Measurements from ENCODE around the gene ALDH16A1.
A peak's percentile ranks its signal among the peaks of the same experiment; 100 is the strongest.

Gene ALDH16A1

GRCh38 chr19:49425178-49425577 is 27.8 kb upstream of the ALDH16A1 start, which contains the start of gene GFY:
TSS of gene GFY (plus strand) at chr19:49425388. CDS start at chr19:49426431, 1,043 bp downstream.
- Histone ChIP-seq H3K27me3 (ENCODE audit: control insufficient read depth, insufficient read depth, low read length) (peaks cover 98% of the 10 kb centered on the region), H3K36me3 (ENCODE audit: control insufficient read depth, insufficient read depth, low read length) (no peaks in the 10 kb centered on the region), H3K27ac (ENCODE audit: low read depth, low read length) (no peak within 1 kb of the TSS), H3K9ac (ENCODE audit: low read length) (no peak within 1 kb of the TSS), H3K4me1 (ENCODE audit: control insufficient read depth, insufficient read depth, low read length) (peaks cover 42% of the 10 kb centered on the region), H3K4me3 (ENCODE audit: low read depth, low read length) (peak within 1 kb of the TSS; percentile 38), H3K9me3 (ENCODE audit: control insufficient read depth, insufficient read depth, low read depth, low read length) (no peaks in the 10 kb centered on the region)

- Histone ChIP-seq H3K27me3 (ENCODE audit: control insufficient read depth, insufficient read depth, low read length) (peaks cover 99% of the 10 kb centered on the region), H3K27ac (ENCODE audit: low read depth, low read length) (no peak overlapping the region), H3K9ac (ENCODE audit: low read length) (no peak overlapping the region), H3K4me3 (ENCODE audit: low read depth, low read length) (peak overlapping the region; percentile 38), H3K9me3 (ENCODE audit: control insufficient read depth, insufficient read depth, low read depth, low read length) (no peaks in the 10 kb centered on the region), H3K36me3 (ENCODE audit: control insufficient read depth, insufficient read depth, low read length) (no peaks in the 10 kb centered on the region), H3K4me1 (ENCODE audit: control insufficient read depth, insufficient read depth, low read length) (peaks cover 35% of the 10 kb centered on the region)
Measured at GRCh38 chr19:49425922-49426592, 27.0 kb upstream of the ALDH16A1 start.

GRCh38 chr19:49427339-49427738 is 25.7 kb upstream of the ALDH16A1 start:
- H3K9me3 ChIP-seq (ENCODE audit: control insufficient read depth, insufficient read depth, low read depth, low read length), result no peaks in the 10 kb centered on the region
- no peak overlapping the region for H3K9ac ChIP-seq (ENCODE audit: low read length)
- H3K4me3 ChIP-seq (ENCODE audit: low read depth, low read length), result no peak overlapping the region
- H3K36me3 ChIP-seq (ENCODE audit: control insufficient read depth, insufficient read depth, low read length), result no peaks in the 10 kb centered on the region
- H3K27me3 ChIP-seq (ENCODE audit: control insufficient read depth, insufficient read depth, low read length), result peaks cover 98% of the 10 kb centered on the region
- peaks cover 38% of the 10 kb centered on the region for H3K4me1 ChIP-seq (ENCODE audit: control insufficient read depth, insufficient read depth, low read length)
- H3K27ac ChIP-seq (ENCODE audit: low read depth, low read length), result no peak overlapping the region

DNA sequence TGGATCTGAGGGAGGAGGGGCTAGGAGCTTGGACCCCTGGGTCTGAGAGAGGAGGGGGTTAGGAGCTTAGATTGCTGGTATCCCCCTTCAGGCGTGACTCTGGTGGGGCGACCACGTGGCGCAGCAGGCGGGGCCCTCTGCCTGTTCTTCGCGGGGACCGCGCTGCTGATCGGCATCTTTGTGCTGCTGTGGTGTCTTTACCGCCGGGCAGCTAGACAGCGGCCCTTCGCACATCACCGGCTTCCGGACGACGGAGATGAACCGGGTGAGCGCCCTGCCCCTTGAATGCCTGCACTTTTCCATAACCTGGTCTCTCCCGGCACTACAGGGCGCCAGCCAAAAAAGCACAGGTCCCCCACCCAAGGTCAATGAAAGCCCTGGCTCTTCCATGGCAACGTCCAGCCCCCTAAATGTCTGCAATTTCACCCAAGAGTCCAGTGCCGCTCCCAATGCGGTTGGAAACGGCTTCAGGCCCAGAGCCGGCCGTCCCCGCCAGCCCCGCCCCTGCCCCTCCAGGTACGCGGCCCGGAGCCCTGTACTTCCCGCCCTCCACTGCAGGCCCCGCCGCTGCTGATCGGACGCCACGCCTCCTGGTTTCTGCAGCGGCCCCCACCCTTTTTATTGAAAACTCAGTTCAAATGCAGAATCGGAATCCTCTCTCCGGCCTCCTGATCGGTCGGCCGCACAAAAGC is 25.0 kb upstream of the ALDH16A1 start:
- Histone ChIP-seq H3K9me3 (ENCODE audit: control insufficient read depth, insufficient read depth, low read depth, low read length) (no peaks in the 10 kb centered on the region), H3K9ac (ENCODE audit: low read length) (no peak overlapping the region), H3K4me3 (ENCODE audit: low read depth, low read length) (peak overlapping the region; percentile 58), H3K4me1 (ENCODE audit: control insufficient read depth, insufficient read depth, low read length) (peaks cover 33% of the 10 kb centered on the region), H3K36me3 (ENCODE audit: control insufficient read depth, insufficient read depth, low read length) (no peaks in the 10 kb centered on the region), H3K27me3 (ENCODE audit: control insufficient read depth, insufficient read depth, low read length) (peaks cover 98% of the 10 kb centered on the region), H3K27ac (ENCODE audit: low read depth, low read length) (no peak overlapping the region)

DNA sequence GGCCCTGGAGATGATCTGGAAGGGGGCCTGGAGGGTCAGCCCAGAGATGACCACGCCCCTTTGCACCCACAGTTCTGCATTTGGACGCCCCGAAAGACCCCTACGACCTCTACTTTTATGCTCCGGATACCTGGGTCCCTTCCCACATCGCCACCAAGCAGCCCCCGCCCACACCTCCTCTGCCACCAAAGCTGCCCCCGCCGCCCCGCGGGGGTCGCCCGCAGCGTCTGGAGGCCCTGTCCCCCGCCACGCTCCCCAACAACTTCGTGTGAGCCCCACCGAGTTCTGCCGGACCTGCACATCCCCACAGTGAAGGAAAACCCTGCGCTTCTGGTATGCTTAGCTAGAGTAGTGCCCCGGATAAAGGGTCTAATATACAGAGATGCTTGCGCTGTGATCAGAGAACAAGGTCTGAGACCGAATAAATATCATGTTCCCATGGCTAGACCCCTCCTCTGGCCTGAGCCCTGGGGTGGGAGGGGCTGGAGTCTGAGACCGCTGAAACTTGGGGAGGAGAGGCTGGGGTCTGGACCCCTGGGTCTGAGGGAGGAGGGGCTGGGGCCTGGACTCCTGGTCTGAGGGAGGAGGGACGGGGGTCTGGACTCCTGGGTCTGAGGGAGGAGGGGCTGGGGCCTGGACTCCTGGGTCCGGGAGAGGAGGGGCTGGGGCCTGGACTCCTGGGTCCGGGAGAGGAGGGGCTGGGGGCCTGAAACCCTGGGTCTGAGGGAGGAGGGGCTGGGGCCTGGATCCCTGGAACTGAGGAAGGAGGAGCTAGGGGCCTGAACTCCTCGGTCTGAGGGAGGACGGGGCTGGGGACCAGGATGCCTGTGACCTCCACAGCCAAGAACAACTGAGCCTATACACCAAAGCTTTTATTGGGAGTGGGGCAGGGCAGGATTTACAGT is 24.2 kb upstream of the ALDH16A1 start:
- H3K9me3 ChIP-seq (ENCODE audit: control insufficient read depth, insufficient read depth, low read depth, low read length), result no peaks in the 10 kb centered on the region
- H3K4me3 ChIP-seq (ENCODE audit: low read depth, low read length), result peak overlapping the region; percentile 58
- H3K4me1 ChIP-seq (ENCODE audit: control insufficient read depth, insufficient read depth, low read length), result peaks cover 38% of the 10 kb centered on the region
- H3K27me3 ChIP-seq (ENCODE audit: control insufficient read depth, insufficient read depth, low read length), result peaks cover 98% of the 10 kb centered on the region
- no peak overlapping the region for H3K27ac ChIP-seq (ENCODE audit: low read depth, low read length)
- H3K9ac ChIP-seq (ENCODE audit: low read length), result no peak overlapping the region
- no peaks in the 10 kb centered on the region for H3K36me3 ChIP-seq (ENCODE audit: control insufficient read depth, insufficient read depth, low read length)

DNA sequence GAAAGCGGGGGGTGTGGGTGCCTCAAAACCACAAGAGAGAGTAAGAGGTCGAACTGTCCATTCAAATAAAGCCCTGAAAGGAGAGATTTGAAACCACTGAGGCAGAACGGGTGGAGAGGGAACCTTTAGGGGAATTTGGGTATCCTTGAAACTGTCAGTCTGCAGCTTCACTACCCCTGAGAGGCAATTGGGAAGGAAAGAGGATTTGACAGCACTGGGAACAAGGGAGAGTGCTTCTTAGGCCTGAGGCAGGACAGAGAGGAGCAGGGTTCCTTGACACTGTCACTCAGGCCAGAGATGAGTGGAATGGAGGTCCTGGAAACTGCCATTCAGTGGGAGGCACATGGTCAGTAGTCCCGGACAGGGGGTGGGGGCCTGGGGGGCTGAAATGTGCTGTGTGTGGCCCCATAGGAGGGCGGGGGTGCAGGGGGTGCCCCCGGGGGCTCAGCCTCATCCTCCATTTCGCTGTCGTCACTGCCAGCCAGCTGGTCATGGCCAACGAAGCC is 22.8 kb upstream of the ALDH16A1 start:
- no peak overlapping the region for H3K9ac ChIP-seq (ENCODE audit: low read length)
- H3K4me1 ChIP-seq (ENCODE audit: control insufficient read depth, insufficient read depth, low read length), result peaks cover 39% of the 10 kb centered on the region
- no peak overlapping the region for H3K27ac ChIP-seq (ENCODE audit: low read depth, low read length)
- H3K27me3 ChIP-seq (ENCODE audit: control insufficient read depth, insufficient read depth, low read length), result peaks cover 98% of the 10 kb centered on the region
- no peak overlapping the region for H3K4me3 ChIP-seq (ENCODE audit: low read depth, low read length)
- no peaks in the 10 kb centered on the region for H3K9me3 ChIP-seq (ENCODE audit: control insufficient read depth, insufficient read depth, low read depth, low read length)
- H3K36me3 ChIP-seq (ENCODE audit: control insufficient read depth, insufficient read depth, low read length), result no peaks in the 10 kb centered on the region

- Histone ChIP-seq H3K36me3 (ENCODE audit: control insufficient read depth, insufficient read depth, low read length) (no peaks in the 10 kb centered on the region), H3K4me1 (ENCODE audit: control insufficient read depth, insufficient read depth, low read length) (peaks cover 35% of the 10 kb centered on the region), H3K9ac (ENCODE audit: low read length) (no peak overlapping the region), H3K4me3 (ENCODE audit: low read depth, low read length) (no peak overlapping the region), H3K27me3 (ENCODE audit: control insufficient read depth, insufficient read depth, low read length) (peaks cover 98% of the 10 kb centered on the region), H3K27ac (ENCODE audit: low read depth, low read length) (no peak overlapping the region), H3K9me3 (ENCODE audit: control insufficient read depth, insufficient read depth, low read depth, low read length) (no peaks in the 10 kb centered on the region)
Measured at GRCh38 chr19:49430678-49431329, 22.2 kb upstream of the ALDH16A1 start.

DNA sequence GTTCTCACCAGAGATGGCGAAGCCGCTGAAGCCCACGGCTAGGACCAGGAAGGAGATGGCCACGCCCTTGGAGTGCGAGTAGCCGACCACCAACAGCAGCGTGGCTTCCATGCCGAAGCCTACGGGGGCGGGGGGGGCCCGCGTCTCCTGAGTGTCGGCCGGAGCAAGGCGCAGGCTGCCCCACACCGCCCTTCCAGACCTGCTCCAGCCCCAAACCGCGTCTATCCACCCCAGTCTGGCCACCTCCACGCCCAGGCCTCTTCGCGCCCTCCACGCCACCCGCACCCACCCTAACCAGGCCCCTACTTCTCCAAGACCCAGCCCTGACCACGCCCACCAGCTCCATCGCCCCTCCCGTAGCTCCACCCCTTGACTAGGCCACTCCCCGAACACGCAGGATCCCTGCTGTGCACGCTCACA is 21.7 kb upstream of the ALDH16A1 start:
- no peaks in the 10 kb centered on the region for H3K9me3 ChIP-seq (ENCODE audit: control insufficient read depth, insufficient read depth, low read depth, low read length)
- H3K36me3 ChIP-seq (ENCODE audit: control insufficient read depth, insufficient read depth, low read length), result no peaks in the 10 kb centered on the region
- no peak overlapping the region for H3K9ac ChIP-seq (ENCODE audit: low read length)
- H3K4me1 ChIP-seq (ENCODE audit: control insufficient read depth, insufficient read depth, low read length), result peaks cover 37% of the 10 kb centered on the region
- H3K4me3 ChIP-seq (ENCODE audit: low read depth, low read length), result no peak overlapping the region
- no peak overlapping the region for H3K27ac ChIP-seq (ENCODE audit: low read depth, low read length)
- peaks cover 98% of the 10 kb centered on the region for H3K27me3 ChIP-seq (ENCODE audit: control insufficient read depth, insufficient read depth, low read length)

GRCh38 chr19:49432141-49433073 is 20.6 kb upstream of the ALDH16A1 start:
- H3K27ac ChIP-seq (ENCODE audit: low read depth, low read length), result no peak overlapping the region
- H3K27me3 ChIP-seq (ENCODE audit: control insufficient read depth, insufficient read depth, low read length), result peaks cover 98% of the 10 kb centered on the region
- no peak overlapping the region for H3K9ac ChIP-seq (ENCODE audit: low read length)
- H3K4me1 ChIP-seq (ENCODE audit: control insufficient read depth, insufficient read depth, low read length), result peaks cover 34% of the 10 kb centered on the region
- H3K4me3 ChIP-seq (ENCODE audit: low read depth, low read length), result peak overlapping the region; percentile 68
- H3K36me3 ChIP-seq (ENCODE audit: control insufficient read depth, insufficient read depth, low read length), result no peaks in the 10 kb centered on the region
- no peaks in the 10 kb centered on the region for H3K9me3 ChIP-seq (ENCODE audit: control insufficient read depth, insufficient read depth, low read depth, low read length)

All from HUES6 (cell line).